Midbrain (tissue), 1 donor: Measurements from ENCODE around the gene MAD1L1.
"Not testable (repeated sequence)": the region's sequence is repeated elsewhere in the genome, so short reads cannot be mapped to it uniquely, and the experiment has no call there.

ENCODE experiments used
- DNase-seq: peaks from one replicate; lab custom pipeline; 2025; lab: John Stamatoyannopoulos, UW

The MAD1L1 gene

GRCh38 chr7:1987591-1988532 lies 244.9 kb downstream of the MAD1L1 start:
- DNase-seq, result no peak

- no peak for DNase-seq
Measured at GRCh38 chr7:1987084-1987535, 245.6 kb downstream of the MAD1L1 start.

GRCh38 chr7:1986366-1987083 lies 246.2 kb downstream of the MAD1L1 start:
- DNase-seq, result no peak

- DNase-seq, result no peak
Measured at GRCh38 chr7:1985936-1986335, 246.8 kb downstream of the MAD1L1 start.

- no peak for DNase-seq
Measured at GRCh38 chr7:1985042-1985441, 247.7 kb downstream of the MAD1L1 start.

GRCh38 chr7:1981878-1982230 lies 250.9 kb downstream of the MAD1L1 start:
- DNase-seq, result no peak

GRCh38 chr7:1981201-1981877 lies 251.4 kb downstream of the MAD1L1 start:
- DNase-seq, result no peak

GRCh38 chr7:1979591-1980560 lies 252.9 kb downstream of the MAD1L1 start:
- no peak for DNase-seq

GRCh38 chr7:1978656-1979590 lies 253.8 kb downstream of the MAD1L1 start:
- no peak for DNase-seq

- no peak for DNase-seq
Measured at GRCh38 chr7:1977876-1978441, 254.8 kb downstream of the MAD1L1 start.

- DNase-seq, result no peak
Measured at GRCh38 chr7:1977059-1977875, 255.5 kb downstream of the MAD1L1 start.

GRCh38 chr7:1976521-1976920 lies 256.2 kb downstream of the MAD1L1 start:
- not testable (repeated sequence) for DNase-seq

GRCh38 chr7:1975581-1975980 lies 257.2 kb downstream of the MAD1L1 start:
- no peak for DNase-seq

- DNase-seq, result no peak
Measured at GRCh38 chr7:1975179-1975578, 257.6 kb downstream of the MAD1L1 start.

- no peak for DNase-seq
Measured at GRCh38 chr7:1974290-1975101, 258.2 kb downstream of the MAD1L1 start.

- DNase-seq, result no peak
Measured at GRCh38 chr7:1973321-1974251, 259.2 kb downstream of the MAD1L1 start.

GRCh38 chr7:1972744-1973143 lies 260.0 kb downstream of the MAD1L1 start:
- DNase-seq, result no peak
